ENCODE data around the gene SCAF11. TPM values are rescaled to one million over a fixed set of nuclear protein-coding genes. Genes with fewer than 3 reads are reported as not detected.

SCAF11 gene, protein sequence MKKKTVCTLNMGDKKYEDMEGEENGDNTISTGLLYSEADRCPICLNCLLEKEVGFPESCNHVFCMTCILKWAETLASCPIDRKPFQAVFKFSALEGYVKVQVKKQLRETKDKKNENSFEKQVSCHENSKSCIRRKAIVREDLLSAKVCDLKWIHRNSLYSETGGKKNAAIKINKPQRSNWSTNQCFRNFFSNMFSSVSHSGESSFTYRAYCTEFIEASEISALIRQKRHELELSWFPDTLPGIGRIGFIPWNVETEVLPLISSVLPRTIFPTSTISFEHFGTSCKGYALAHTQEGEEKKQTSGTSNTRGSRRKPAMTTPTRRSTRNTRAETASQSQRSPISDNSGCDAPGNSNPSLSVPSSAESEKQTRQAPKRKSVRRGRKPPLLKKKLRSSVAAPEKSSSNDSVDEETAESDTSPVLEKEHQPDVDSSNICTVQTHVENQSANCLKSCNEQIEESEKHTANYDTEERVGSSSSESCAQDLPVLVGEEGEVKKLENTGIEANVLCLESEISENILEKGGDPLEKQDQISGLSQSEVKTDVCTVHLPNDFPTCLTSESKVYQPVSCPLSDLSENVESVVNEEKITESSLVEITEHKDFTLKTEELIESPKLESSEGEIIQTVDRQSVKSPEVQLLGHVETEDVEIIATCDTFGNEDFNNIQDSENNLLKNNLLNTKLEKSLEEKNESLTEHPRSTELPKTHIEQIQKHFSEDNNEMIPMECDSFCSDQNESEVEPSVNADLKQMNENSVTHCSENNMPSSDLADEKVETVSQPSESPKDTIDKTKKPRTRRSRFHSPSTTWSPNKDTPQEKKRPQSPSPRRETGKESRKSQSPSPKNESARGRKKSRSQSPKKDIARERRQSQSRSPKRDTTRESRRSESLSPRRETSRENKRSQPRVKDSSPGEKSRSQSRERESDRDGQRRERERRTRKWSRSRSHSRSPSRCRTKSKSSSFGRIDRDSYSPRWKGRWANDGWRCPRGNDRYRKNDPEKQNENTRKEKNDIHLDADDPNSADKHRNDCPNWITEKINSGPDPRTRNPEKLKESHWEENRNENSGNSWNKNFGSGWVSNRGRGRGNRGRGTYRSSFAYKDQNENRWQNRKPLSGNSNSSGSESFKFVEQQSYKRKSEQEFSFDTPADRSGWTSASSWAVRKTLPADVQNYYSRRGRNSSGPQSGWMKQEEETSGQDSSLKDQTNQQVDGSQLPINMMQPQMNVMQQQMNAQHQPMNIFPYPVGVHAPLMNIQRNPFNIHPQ (N-terminal part only)
- 53.2 and 60.5 TPM in 2 replicates for total RNA-seq

DNA sequence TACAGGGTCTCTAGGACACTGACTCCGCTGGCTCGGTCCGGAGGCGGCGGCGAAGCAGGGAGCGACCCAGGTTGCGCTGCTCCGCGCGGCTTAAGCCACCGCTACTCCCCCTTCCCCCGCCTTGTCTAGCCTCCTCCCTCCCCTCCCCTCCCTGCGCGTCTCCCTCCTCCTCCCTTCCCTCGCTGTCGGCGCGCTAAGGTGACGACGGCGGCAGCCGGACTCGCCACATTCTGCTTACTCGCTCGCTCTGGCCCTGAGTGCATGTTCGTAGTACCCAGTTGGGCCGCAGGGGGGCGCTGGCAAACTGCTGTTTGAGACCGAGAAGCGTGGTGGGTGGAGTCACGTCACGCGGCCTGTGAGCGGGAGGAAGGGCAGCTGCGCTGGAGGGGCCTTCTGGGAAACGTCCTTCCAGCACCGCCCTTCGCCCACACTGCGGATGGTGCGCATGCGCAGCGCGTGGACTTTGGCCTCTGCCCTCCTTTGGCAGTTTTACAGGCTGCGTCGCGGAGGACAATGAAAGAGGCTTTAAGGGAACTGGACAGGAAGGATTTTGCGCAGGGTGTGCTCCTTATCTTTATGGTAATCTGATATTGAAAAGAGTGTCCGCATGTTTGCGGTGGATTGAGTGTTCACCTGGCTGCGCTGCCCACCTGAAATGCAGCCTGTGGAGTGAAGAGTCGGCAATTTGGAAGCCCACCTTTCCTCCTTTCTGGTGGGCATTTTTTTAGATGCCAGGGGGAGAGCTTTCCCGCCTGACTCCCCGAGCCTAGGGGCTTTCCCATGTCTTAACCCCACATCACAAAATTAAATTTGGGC, at the start of gene SCAF11:
TSS of gene SCAF11 (minus strand) at position 107 of the 816 bp plus-strand sequence. CDS start 26,407 bp downstream, outside the sequence.

Data from bronchus fibroblast of lung (primary cell).